AG09309 (cell line): ENCODE measurements around the gene PYGO2.

Experiments used
- DNase-seq: peaks from one replicate; pipeline ENCODE4 v3.0.0-alpha.2; 2010; ENCODE audit warnings: low read depth
- H3K4me3 ChIP-seq: 2 replicates; pipeline ENCODE4 v1.5.1; 2011; ENCODE audit warnings: mild to moderate bottlenecking, low read depth, low read length, moderate library complexity; ENCODE audit not compliant: control insufficient read depth
- CTCF ChIP-seq: IDR thresholded peaks from 2 replicates; pipeline ENCODE4 v1.5.1; 2011; ENCODE audit warnings: mild to moderate bottlenecking, low read depth, low read length, inconsistent platforms; ENCODE audit not compliant: insufficient read depth, control insufficient read depth; ENCODE audit errors: missing control alignments

The PYGO2 gene

DNA sequence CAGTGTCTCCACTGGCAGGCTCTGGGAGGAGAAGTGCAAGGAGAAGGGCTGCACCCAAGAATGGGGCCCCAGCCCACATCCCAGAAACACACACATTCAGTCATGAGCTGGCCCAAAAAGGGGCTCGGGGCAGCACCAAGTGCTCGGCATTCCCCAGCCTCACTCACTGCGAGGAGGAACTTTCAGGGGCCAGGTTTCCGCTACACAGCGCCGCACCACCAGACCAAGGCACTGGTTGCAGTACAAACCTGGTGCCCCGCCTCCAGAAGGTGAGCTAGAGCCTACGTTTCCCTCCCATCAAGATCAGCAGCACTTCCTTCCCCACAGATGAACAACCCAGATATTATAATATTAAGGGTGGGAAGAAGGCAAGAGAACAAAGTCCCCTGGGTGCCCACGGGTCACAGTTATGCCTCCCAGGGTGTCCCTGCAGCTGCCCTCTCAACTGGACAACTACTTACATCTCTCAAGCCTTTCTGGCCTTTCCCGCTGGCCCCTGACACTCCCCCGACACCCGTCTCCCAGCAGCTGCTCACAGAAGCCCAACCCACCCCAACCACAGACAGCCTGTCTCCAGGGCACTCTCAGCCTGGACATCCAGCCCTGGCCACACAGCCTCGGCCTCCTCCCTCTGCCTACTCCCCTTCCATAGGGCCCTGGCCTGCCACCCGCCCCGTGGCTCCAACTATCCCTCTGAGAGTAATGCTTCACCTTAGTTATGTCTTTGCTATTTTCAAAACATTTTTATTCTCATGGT is 9.5 kb downstream of the PYGO2 start:
- no peak for TF ChIP-seq CTCF
- no peak for DNase-seq
- H3K4me3 ChIP-seq, result no peak overlapping the region

DNA sequence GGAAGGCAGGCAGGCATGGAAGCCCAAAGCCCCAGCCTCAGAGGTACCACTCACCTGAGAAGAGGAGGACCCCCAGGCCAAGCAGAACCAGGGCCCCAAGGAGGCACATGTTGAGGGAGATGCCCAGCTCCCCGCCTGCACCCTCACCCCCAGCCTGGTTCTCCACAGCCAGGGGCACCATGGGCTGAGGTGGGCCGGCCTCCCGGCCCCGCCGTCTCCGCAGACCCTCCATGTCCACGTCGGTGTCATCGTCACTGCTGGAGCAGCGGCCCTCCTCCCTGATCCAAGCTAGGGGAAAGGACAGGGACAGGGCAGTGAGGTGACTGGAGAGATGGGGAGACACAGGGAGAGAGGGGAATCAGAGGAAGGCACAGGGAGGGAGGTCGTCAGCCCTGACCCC is 13.5 kb downstream of the PYGO2 start:
- DNase-seq, result no peak
- H3K4me3 ChIP-seq, result no peak overlapping the region
- no peak for TF ChIP-seq CTCF

DNA sequence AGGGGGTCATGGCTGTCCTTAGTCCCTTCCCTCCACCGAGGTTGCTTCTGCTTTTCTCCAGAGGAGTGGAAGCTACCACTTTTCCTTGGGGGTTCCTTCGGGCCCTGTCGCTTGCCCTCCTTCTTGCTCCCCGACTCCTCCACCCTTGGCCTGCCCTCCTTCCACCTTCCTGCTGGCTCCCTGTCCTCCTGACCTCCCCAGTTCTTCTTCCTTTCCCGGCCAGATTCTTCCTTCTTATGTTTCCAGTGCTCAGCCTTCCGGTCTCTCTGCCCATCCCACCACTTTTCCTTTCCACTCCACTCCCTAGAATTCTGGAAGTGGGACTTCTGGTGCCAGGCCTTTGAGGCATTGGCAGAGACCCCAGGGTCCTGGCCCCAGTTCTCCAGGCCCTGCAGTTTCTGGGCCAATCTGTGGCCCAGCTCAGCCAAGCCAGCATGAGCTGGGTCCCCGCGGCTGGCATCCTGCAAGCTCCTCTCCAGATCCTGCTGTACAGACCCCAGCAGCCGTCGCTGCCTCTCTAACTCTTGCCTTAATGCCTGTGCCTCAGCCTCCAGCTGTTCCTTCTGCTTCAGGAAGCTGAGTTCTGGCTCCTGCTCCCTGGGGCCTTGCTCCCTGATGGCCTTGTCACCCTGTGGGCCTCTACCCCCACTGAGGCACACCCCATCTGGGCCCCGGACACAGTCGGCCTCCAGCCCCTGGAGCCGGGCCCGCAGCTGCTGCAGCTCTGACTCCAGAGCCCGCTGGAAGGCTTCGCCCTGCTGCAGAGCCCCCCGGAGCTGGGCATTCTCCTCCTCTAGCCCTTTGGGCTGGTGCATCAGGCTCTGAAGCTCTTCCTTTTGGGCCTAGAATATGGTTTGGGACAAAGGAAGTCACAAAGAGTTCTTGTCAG is 15.4 kb downstream of the PYGO2 start:
- TF ChIP-seq CTCF, result no peak
- no peak overlapping the region for H3K4me3 ChIP-seq
- no peak for DNase-seq

GRCh38 chr1:154945160-154945961 is 16.2 kb downstream of the PYGO2 start:
- no peak for TF ChIP-seq CTCF
- no peak for DNase-seq
- H3K4me3 ChIP-seq, result no peak overlapping the region

GRCh38 chr1:154944401-154945159 is 17.0 kb downstream of the PYGO2 start:
- TF ChIP-seq CTCF, result no peak
- DNase-seq, result no peak
- no peak overlapping the region for H3K4me3 ChIP-seq

- DNase-seq, result no peak
- no peak overlapping the region for H3K4me3 ChIP-seq
Observed at GRCh38 chr1:154943649-154944400, 17.8 kb downstream of the PYGO2 start.

More at GRCh38 chr1:154943649-154944400, 17.8 kb downstream of the PYGO2 start:
- peak; percentile 83 for TF ChIP-seq CTCF
